Heart left ventricle (tissue), 16 donors: ENCODE data around the gene SKA1. TPM values are rescaled to one million over a fixed set of nuclear protein-coding genes. Genes with fewer than 3 reads are reported as not detected.

Source experiments
- ATAC-seq, 4 donors: fragments of 200-7000 bp; cut with Tn5 transposase; one replicate each; pipeline ENCODE4 v1.9.1; 2020 to 2022; ENCODE audit warnings: moderate library complexity in 4 of 4, mild to moderate bottlenecking in 3 of 4, moderate number of reproducible peaks in 1 of 4
- DNase-seq, 5 donors: peaks; one replicate each; pipeline ENCODE4 v3.0.0-alpha.2; 2020
- H3K27ac ChIP-seq, 12 donors: fragments of 200-600 bp; sonication (generic) in 4 of 12; one replicate each; pipeline versions ENCODE4 v1.5.0 to v1.8.0; 2016 to 2022; ENCODE audit warnings: mild to moderate bottlenecking in 2 of 12
- H3K27me3 ChIP-seq, 9 donors: fragments of 200-600 bp; sonication (generic) in 2 of 9; one replicate each; pipeline versions ENCODE4 v1.5.1 to v1.8.0; 2016 to 2022; ENCODE audit warnings: mild to moderate bottlenecking in 3 of 9
- H3K36me3 ChIP-seq, 9 donors: fragments of 200-600 bp; sonication (generic) in 2 of 9; one replicate each; pipeline versions ENCODE4 v1.5.0 to v1.8.0; 2018 to 2022; ENCODE audit warnings: mild to moderate bottlenecking in 2 of 9
- H3K4me1 ChIP-seq, 12 donors: fragments of 200-600 bp; sonication (generic) in 4 of 12; one replicate each; pipeline versions ENCODE4 v1.5.0 to v1.8.0; 2016 to 2022; ENCODE audit warnings: mild to moderate bottlenecking in 3 of 12
- H3K4me3 ChIP-seq, 12 donors: fragments of 200-600 bp; sonication (generic) in 4 of 12; one replicate each; pipeline versions ENCODE4 v1.5.0 to v1.8.0; 2017 to 2022; ENCODE audit warnings: mild to moderate bottlenecking in 9 of 12, moderate library complexity in 4 of 12
- H3K9me3 ChIP-seq, 12 donors: fragments of 200-600 bp; sonication (generic) in 4 of 12; one replicate each; pipeline versions ENCODE4 v1.5.0 to v1.8.0; 2016 to 2022; ENCODE audit warnings: mild to moderate bottlenecking in 1 of 12
- POLR2A ChIP-seq, 2 donors: fragments of 450-650 bp; IDR thresholded peaks; one replicate each; pipeline ENCODE4 v1.6.1; 2017; ENCODE audit warnings: antibody characterized with exemption in 2 of 2, mild to moderate bottlenecking in 2 of 2, moderate library complexity in 2 of 2
- WGBS, 4 donors: extraction: QIAGEN DNeasy Blood & Tissue Kit in 2 of 4; methylation state at CpG; one replicate each; pipeline versions ENCODE4 v1.1.5 to v1.1.7; 2013 to 2018; 5-methylcytosine and 5-hydroxymethylcytosine counted together
- intact Hi-C, 10 donors: fragments of 100-400 bp; cut with DNase I; formaldehyde crosslinking; loops; one replicate each; pipeline versions ENCODE4 v1.11.1 to v1.14.2; 2022
- polyA plus RNA-seq, 2 donors: library from polyadenylated mRNA; stranded (reverse); fragments of 200-250 nt; gene quantifications; one replicate each; pipeline ENCODE4 v1.2.3, GENCODE V29; 2013
- total RNA-seq, 9 donors: library from RNA; depleted of rRNA in 2 of 9; stranded (reverse); fragments of >200 nt in 2 of 9; fragmentation: NEBNext Ultra II Directional in 3 of 9; extraction: Animal tissue kit (Norgen Biotek cat#: 25700) in 3 of 9; gene quantifications; one replicate each; pipeline versions ENCODE4 v1.1.0 to v1.2.4, GENCODE V29; 2016 to 2023
- TF ChIP-seq, protein P1 (sequence below), 12 donors: fragments of 200-600 bp; sonication (generic) in 4 of 12; IDR thresholded peaks; one replicate each; pipeline versions ENCODE4 v1.5.0 to v1.8.0; 2018 to 2022; ENCODE audit warnings: antibody characterized with exemption in 12 of 12, mild to moderate bottlenecking in 5 of 12
- donor health status: ischemic (EF 13 %, LVEDD 7.1; RV severe dilation, severe dysfunction).
- donor health status: healthy with polysubstance abuse.
- donor health status: DM: no; HTN: yes; CAD: no.
- donor health status: DM: no; HTN: no; CAD: no.
- donor health status: ischemic (EF 25% LVEDD 6.9; RV normal size, moderate dysfunction).
- donor health status: ischemic (EF 25% LVEDD 5.7; RV mildly dilated, moderate dysfunction).
- donor health status: healthy.
- donor health status: DM: yes; HTN: yes; CAD: no.
- donor health status: ischemic (EF 35%, LVEDD 5.7; RV mildly dilated, moderate dysfunction).
- donor health status: nonischemic (EF 11% LVEDD 7.7; RV severe dilation, severe dysfunction).
- donor health status: DM: yes; HTN: yes; CAD: no.
- donor health status: PGD.
- donor health status: ischemic (EF 29% LVEDD 5.4; RV normal size, mild dysfunction).
- donor health status: nonischemic (EF 23%, LVEDD 6.1; RV moderate dilation, normal function).

Gene SKA1
- total and polyA plus RNA-seq, 11 donors: 0.11 to 4.4 (median 0.34) TPM; not detected in 3

DNA sequence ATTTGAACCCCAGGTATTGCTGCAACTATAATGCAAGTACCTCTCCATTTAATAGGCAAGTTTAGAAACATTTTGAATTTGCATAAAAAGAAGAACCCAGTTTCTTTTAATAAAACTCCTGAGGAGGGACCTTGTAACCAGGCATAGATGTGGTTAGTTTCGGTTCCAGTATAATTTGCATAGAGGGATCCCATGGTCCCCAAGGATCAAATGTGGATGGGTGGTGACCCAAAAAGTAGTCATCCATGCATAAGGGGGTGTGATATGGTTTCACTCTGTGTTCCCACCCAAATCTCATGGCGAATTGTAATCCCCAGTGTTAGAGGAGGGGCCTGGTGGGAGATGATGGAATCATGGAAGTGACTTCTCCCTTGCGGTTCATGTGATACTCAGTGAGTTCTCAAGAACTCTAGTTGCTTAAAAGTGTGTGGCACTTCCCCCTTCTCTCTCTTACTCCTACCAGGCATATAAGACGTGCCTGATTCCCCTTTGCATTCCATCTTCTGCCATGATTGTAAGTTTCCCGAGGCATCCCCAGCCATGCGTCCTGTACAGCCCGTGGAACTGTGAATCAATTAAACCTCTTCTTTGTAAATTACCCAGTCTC lies 40.2 kb upstream of the SKA1 start:
- peaks cover 0 to 12% (median 0%) of the 10 kb centered on the region in 12 donors for H3K9me3 ChIP-seq
- H3K27ac ChIP-seq: no peak overlapping the region
- intact Hi-C loops: loop anchor here in 1 of 10 donors (10.0 kb wide), 1 partner anchor 460 kb away; no protein-coding TSS in a partner anchor
- no peaks in the 10 kb centered on the region for H3K27me3 ChIP-seq
- H3K36me3 ChIP-seq: no peaks in the 10 kb centered on the region
- no peak for ATAC-seq
- no peak for TF ChIP-seq POLR2A (IDR thresholded peaks at IDR 0.05)
- TF ChIP-seq, protein P1, sequence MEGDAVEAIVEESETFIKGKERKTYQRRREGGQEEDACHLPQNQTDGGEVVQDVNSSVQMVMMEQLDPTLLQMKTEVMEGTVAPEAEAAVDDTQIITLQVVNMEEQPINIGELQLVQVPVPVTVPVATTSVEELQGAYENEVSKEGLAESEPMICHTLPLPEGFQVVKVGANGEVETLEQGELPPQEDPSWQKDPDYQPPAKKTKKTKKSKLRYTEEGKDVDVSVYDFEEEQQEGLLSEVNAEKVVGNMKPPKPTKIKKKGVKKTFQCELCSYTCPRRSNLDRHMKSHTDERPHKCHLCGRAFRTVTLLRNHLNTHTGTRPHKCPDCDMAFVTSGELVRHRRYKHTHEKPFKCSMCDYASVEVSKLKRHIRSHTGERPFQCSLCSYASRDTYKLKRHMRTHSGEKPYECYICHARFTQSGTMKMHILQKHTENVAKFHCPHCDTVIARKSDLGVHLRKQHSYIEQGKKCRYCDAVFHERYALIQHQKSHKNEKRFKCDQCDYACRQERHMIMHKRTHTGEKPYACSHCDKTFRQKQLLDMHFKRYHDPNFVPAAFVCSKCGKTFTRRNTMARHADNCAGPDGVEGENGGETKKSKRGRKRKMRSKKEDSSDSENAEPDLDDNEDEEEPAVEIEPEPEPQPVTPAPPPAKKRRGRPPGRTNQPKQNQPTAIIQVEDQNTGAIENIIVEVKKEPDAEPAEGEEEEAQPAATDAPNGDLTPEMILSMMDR (IDR thresholded peaks at IDR 0.05): no peak
- no peak overlapping the region for H3K4me3 ChIP-seq
- H3K4me1 ChIP-seq: no peaks in the 10 kb centered on the region
- DNase-seq: no peak
- WGBS, 4 donors: 74 to 86% (median 82%) methylated on average over 7 of the region's 7 CpGs

DNA sequence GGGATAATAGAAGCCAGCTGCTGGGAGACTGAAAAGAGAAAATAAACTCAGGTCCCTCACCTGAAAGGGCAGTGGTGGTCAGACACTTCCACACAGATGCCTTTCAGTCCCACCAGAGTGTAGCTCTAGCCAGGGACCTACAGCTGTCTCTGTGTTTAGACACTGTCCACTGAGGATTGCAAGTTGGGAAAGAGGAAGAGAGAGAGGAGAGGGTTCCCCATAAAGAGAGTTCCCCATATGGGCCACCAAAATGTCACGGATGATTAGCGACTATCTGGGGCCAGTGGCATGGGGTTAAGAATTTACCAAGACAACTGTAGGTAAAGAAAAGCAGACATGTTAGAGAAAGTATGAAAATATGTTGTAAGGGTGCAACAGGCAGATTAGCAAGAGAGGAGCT lies 36.7 kb upstream of the SKA1 start:
- no peaks in the 10 kb centered on the region for H3K4me1 ChIP-seq
- TF ChIP-seq, protein P1 (IDR thresholded peaks at IDR 0.05): no peak
- no peak for TF ChIP-seq POLR2A (IDR thresholded peaks at IDR 0.05)
- 51 to 75% (median 68%) methylated on average over 2 of the region's 2 CpGs for WGBS, 4 donors
- no peaks in the 10 kb centered on the region for H3K9me3 ChIP-seq
- H3K27me3 ChIP-seq: no peaks in the 10 kb centered on the region
- ATAC-seq (no peak), DNase-seq (no peak)
- H3K36me3 ChIP-seq: no peaks in the 10 kb centered on the region
- intact Hi-C loops: loop anchor here in 1 of 10 donors (10.0 kb wide), 1 partner anchor 463 kb away; no protein-coding TSS in a partner anchor
- no peak overlapping the region for H3K4me3 ChIP-seq
- H3K27ac ChIP-seq: no peak overlapping the region

DNA sequence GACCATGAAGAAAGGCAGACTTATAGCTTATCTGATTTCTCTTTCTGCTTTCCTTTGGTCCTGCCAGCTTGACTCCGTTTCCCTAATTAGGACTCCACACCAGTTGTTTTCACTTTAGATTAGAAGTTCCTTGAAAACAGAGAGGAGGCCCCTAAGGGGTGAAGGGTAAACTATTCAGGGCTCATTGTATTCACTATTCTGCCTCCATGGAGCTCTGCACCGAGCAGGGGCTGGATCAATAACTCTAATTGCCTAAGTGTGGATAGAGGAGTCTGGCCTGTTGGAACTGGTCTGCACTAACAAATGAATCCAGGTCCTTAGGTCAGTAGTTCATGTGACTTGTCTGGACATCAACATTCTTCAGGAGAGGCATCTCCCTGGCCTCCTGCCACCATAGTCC lies 36.1 kb upstream of the SKA1 start:
- WGBS, 4 donors: 22 to 27% (median 25%) methylated on average over 2 of the region's 2 CpGs

DNA sequence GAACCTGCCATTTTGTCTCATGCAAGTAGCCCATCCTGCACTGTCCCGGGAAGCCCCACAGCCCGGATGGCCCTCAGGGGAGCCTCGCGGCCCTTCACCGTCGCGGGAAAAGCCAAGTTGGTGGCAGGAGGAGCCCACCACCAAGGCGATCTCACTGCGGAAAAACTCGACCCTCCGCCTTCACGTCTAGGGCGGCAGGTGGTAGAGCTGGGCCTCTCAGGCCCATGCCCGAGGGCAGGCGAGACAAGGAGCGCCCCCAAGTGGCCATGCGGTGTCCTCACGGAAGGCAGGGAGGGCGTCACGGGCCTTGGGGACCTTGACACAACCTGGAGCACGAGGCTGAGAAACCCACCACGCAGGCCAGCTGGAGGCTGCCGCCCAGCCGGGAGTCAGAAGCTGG lies 34.8 kb upstream of the SKA1 start:
- H3K4me3 ChIP-seq: no peak overlapping the region
- H3K27ac ChIP-seq: no peak overlapping the region
- H3K9me3 ChIP-seq: no peaks in the 10 kb centered on the region
- no peak for TF ChIP-seq POLR2A (IDR thresholded peaks at IDR 0.05)
- TF ChIP-seq, protein P1 (IDR thresholded peaks at IDR 0.05): no peak
- ATAC-seq (no peak), DNase-seq (no peak)
- H3K4me1 ChIP-seq: no peaks in the 10 kb centered on the region
- intact Hi-C loops: no loop called here
- 83 to 90% (median 84%) methylated on average over 11 to 24 of the region's 24 CpGs for WGBS, 4 donors
- H3K27me3 ChIP-seq: no peaks in the 10 kb centered on the region
- H3K36me3 ChIP-seq: no peaks in the 10 kb centered on the region

More for the DNA sequence above, 36.1 kb upstream of the SKA1 start:
- intact Hi-C loops: loop anchor here in 1 of 10 donors (10.0 kb wide), 1 partner anchor 464 kb away; no protein-coding TSS in a partner anchor
- ATAC-seq (no peak), DNase-seq (no peak)
- H3K4me3 ChIP-seq: no peak overlapping the region
- H3K4me1 ChIP-seq: no peaks in the 10 kb centered on the region
- H3K36me3 ChIP-seq: no peaks in the 10 kb centered on the region
- H3K9me3 ChIP-seq: no peaks in the 10 kb centered on the region
- TF ChIP-seq POLR2A (IDR thresholded peaks at IDR 0.05): no peak
- TF ChIP-seq, protein P1 (IDR thresholded peaks at IDR 0.05): no peak
- H3K27ac ChIP-seq: no peak overlapping the region
- no peaks in the 10 kb centered on the region for H3K27me3 ChIP-seq
